HG03558 (cell line): ENCODE data around the gene SERPINB11.
"Not testable (repeated sequence)": the region's sequence is repeated elsewhere in the genome, so short reads cannot be mapped to it uniquely, and the experiment has no call there.

Experiments
- ATAC-seq: cut with Tn5 transposase; IDR thresholded peaks from one replicate; pipeline ENCODE4 v1.9.1; 2021; ENCODE audit warnings: moderate number of reproducible peaks; ENCODE audit not compliant: unreplicated experiment; ENCODE audit errors: extremely low read depth

The SERPINB11 gene, protein sequence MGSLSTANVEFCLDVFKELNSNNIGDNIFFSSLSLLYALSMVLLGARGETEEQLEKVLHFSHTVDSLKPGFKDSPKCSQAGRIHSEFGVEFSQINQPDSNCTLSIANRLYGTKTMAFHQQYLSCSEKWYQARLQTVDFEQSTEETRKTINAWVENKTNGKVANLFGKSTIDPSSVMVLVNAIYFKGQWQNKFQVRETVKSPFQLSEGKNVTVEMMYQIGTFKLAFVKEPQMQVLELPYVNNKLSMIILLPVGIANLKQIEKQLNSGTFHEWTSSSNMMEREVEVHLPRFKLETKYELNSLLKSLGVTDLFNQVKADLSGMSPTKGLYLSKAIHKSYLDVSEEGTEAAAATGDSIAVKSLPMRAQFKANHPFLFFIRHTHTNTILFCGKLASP

DNA sequence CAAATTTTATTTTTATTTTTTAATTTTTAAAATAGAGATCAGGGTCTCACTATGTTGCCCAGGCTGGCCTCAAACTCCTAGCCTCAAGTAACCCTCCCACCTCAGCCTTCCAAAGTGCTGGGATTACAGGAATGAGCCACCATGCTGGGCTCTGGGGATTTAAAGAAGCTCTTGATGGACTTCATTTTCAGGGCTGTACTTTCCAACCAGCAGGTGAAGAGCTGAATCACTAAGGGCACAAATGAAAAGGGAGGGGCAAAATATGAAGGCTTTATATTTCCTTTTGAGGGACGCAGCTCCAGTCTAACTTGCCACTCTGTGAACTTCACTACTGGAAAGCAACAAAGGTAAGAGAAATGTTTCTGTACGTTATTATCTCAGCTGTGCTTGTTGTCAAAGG, at the start of gene SERPINB11:
TSS of gene SERPINB11 (plus strand) at position 301 of the 400 bp plus-strand sequence. CDS start 7,234 bp downstream, outside the sequence.
- ATAC-seq: no peak

DNA sequence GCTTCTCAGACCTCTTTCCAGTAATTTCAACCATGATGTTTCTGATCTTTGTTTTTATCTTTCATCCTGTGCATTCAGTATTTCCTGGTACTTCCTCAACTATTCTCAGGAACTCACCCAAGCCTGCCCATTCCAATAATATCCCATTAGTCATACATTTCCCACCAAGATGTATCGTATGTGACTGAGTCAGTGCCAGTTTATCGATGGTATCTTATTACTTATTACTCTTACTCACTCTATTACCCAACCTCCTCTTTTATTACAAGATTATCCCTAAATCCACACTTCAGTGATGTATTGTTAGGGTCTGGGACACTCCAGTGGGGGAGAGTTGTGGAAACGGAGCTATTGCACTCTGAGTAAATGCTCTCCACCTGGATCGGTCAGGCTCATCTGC, 43.8 kb upstream of the SERPINB11 start:
- ATAC-seq: not testable (repeated sequence)

DNA sequence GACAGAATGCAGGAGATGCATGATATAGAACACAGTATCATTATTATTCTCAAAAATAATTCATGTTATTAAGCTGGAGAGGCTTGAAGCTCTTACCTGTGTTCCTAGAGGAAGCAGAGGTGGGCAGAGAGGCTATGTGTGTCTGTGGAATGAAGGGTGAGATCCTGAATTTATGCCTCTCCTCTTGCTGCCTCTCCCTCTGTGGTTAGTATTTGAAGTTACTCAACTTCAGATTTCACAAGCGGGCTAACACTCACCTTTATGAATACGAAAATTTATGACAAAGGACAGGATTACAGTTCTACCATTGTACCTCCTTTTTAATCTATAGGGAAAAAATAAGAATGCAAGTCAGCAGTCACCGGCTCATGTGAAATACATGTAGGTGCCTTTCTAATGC, 41.0 kb upstream of the SERPINB11 start, which contains the start of gene SERPINB3:
TSS of gene SERPINB3 (minus strand) at position 144 of the 400 bp plus-strand sequence. CDS start 677 bp downstream, outside the sequence.
- ATAC-seq: not testable (repeated sequence)

DNA sequence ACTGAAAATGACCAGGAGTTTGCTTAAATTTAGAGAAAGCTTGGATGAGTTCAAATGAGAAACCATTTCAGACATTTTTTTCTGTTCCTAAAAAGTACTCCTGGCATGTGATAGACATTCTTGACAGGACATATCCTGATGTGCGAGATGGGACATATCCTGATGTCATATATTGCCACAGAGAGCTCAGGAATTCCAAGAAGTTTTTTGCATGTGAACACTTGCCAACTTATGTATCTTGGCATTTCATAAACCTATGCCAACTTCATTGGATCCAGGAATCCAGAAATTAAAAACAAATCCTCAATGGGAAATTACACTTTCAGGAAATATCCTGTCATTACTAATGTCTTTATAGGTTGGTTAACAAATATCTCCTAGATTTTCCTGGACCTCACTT, 38.2 kb upstream of the SERPINB11 start:
- no peak for ATAC-seq

DNA sequence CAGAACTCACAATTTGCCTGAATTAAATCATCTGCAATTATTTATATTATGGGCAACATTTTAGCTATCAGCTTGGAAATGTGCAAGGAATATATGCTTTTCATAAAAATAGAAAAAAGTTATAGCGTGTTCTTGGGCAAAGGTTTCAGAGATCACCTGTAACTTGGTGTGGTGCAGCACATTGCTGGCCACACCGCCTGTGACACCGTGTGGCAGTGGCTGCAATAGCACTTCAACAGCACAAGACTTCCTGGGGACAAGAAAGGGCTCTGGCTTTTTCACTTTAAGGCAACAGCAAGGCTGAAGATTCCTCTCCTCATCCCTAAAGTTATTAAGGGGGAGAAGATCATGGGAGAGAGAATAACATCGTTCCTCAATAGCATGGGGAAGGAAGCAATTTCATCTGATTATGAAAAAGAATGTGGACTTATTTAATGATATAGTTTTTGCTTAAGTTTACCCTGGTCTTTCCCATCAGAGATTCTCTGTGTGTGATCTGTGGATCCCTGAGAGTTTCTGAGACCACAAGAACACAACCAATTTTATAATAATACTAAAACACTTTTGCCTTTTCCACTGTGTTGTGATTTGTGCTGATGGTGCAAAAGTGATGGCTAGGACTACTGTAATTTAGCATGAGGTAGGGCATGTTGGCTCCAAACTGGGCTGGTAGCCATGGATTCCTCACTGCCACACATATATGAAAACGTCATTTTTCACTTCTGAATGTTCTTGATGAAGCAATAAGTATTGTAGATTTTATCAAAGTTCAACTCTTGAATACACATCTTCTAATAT, 26.0 kb upstream of the SERPINB11 start:
- no peak for ATAC-seq

DNA sequence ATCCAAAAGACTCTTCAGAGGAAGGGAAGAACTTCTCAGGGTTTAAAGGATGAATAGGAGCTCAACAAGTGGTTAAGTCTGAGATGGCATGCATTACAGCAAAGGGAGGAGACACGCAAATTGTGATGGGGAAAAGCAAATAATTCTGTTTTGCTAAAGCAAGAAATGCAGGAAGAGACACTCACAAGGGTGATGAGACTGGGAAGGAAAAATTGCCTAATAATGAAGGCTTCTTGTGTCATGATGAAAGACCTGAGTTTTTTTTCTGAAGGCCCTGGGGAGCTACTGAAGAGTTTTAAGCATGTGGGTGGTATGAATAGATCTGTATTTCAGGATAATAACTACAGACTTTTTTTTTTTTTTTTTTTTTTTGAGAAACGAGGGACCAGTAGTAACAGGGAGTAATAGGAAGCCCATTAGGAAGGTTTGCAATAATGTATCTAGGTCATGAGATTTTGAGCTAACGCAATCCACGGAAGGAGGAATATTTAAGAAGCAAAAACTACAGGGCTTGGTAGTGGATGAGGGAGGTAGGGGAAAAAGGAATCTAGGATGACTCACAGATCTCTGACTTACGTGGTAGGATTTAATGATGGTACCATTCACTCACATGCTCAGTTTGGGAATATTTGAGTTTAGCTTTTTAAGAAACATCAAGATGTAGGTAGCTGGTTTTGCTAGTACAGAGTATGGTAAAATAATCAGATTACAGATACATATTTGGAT, 25.1 kb upstream of the SERPINB11 start:
- no peak for ATAC-seq

DNA sequence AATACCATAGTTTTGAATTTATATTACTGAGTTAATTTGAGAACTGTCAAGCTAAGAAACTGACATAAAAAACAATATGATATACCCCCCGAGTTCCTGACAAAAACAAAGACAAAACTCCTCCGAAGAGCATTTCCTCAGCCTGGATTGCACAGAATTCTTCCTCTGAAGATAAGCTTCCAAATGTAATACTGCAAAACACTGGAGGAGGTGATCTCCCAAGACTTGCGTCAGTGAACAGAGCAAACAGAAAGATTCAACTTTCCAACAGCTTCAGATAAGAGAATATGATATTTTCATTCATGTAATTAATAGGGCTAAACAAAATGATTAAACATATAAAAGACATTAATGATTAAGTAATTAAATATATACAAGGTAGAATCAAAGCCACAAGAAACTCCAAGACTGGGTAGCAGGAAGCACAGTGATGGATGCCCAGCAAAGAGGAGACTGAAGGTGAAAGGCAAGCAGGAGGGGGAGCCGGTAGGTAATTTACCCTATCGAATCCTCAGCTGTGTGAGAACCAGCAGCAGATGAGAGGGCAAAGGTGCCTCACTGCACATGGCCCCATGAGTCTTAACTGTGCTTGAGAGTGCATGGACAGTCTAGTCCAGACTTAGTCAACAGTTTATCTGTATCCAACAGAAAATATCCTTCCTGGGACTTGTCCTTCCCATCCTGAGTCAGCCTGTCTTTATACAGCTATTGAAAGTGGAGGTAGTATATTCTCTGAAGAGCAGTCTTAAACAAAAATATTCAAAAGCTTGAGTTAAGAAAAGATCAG, 22.7 kb upstream of the SERPINB11 start:
- no peak for ATAC-seq

DNA sequence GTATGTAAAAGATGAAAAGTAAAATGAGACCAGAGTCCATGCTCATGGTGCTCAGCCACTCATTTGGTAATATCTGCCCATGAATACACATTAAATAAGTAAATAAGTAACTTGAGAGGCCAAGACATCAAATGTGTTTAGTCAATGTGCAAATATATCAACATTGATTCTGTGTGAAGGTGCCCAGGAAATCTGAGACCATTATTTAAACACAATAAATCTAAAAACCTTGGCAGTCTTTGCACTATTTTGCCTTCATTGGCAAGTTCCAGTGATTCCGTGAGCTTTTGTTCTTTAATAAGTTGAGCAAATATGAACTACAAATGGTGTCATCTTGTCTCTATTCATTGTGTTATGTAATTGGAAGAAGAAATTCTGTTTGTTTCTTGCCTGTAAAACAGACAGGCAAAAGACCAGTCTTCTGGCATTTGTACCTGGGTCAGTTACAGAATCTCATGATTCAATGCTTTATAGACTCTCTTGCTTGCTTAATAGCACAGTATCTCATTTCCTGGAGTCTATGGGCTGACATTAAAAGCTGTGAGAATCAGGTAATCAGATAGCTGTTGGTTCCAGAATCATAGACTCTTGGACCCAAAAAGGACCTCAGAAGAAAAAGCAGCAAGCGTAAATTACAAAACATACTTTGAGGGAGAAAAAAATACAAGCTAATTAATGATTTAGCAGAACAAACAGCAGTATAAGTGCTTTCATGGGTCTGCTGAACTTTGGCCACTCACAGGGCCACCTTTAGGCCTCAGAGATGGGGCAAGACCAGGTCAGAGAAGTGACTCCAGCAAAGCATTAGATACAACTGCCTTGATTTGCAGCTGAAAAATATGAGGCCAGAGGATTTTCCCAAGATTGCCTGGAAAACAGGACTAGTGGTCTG, 21.1 kb upstream of the SERPINB11 start:
- ATAC-seq: no peak

DNA sequence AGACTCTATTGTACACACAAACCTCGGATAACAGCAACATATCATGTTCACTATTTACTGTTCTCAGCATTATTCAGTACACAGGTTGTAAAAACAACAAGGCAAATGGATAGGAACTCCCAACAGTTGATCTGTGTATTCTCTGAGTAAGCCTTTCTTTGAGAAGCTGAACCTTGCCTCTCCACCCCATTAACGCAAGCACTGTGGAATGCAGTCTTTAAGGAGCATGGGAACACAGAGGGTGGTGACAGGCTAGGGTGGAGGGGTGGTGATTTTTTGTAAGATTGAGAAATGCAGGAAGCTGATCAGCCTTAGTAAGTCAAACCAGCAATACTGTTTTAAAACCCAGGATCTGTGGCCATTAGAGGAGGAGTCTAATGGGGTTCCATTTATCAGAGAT, 19.6 kb upstream of the SERPINB11 start:
- ATAC-seq: no peak

DNA sequence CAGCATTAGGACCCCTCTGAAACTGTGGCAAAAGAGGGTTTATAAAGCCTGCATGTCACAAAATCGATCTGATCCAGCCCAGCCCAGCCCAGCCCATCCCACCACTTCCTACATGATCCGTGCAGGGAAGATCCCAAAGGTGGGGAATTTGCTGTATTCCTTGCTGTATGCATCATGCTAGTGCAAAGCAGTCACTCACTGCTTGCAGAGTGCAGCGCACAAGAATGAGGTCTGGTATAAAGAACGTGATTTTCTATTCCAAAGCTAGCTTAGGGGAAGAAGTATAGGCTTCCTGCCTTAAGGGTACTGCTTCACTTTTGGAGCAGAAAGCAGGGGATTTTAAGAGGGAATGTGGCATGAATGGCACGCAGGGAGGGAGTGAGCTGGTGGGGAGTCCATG, 18.9 kb upstream of the SERPINB11 start:
- ATAC-seq: no peak

DNA sequence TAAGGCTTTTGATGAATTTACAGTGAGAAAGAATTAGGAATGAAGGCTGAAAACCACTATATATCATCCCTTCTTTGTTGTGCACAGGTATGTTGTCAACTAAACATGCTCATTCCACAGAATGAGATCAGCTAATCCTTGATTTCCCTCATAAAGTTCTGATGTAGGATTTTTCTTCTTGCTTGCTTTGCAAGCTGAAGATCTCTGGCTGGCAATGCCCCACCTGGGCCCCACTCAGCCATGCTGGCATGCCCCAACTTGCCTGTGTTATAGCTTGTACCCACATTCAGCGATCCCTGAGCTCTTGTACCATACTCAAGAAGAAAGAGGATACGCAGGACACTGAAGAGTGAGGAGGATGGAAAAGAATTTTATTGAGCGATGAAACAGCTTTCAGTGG, 18.0 kb upstream of the SERPINB11 start:
- no peak for ATAC-seq

DNA sequence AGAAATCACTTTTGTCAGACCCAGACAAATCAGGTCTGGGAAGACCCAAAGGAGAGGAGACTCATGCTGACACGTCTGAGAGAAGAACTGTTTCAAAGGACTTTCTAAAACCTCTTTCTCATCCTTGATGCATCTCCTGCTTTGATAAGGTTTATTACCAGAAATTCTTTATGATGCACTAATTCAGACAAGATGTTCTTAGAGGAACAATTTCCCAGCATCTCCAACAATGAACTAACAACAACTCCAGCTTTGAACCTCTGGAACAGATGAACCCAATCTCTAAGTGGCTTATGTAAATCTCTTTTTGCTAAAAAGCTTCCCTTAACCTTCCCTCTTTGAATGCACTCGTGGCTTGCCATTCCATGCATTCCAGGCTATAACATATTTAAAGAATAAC, 15.9 kb upstream of the SERPINB11 start:
- no peak for ATAC-seq

DNA sequence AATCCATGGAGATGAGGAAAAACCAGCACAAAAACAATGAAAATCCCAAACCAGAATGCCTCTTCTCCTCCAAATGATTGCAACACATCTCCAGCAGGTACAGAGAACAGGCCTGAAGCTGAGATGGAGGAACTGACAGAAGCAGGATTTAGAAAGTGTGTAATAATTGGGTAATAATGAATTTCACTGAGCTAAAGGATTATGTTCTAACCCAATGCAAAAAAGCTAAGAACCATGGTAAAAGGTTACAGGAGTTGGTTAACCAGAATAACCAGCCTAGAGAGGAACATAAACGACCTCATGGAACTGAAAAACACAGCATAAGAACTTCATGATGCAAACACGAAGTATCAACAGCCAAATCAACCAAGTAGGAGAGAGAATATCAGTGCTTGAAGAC, 13.7 kb upstream of the SERPINB11 start:
- ATAC-seq: no peak

DNA sequence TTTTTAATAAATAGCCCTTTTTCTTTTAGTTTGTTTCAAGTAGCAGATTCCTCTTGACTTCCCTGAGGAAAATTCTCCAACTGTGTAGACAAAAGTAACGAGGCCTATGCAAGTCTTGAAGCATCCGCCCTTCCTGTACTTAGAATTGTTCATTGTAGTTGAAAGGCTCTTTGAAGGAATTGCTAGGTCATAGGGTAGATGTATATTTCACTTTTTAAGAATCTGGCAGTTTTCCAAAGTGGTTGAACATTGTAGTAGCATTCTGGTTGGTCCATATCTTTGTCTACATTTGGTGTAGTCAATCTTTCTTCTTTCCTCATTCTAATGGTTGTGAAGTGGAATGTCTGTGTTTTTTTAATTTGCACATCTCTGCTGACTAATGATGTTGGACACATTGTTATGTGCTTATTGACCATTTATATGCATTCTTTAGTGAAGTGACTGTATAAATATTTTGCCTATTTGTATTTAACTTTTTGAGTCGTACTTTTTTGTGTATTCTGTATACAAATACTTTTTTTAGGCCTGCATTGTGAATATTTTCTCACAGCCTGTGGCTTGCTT, 5.6 kb upstream of the SERPINB11 start:
- no peak for ATAC-seq

DNA sequence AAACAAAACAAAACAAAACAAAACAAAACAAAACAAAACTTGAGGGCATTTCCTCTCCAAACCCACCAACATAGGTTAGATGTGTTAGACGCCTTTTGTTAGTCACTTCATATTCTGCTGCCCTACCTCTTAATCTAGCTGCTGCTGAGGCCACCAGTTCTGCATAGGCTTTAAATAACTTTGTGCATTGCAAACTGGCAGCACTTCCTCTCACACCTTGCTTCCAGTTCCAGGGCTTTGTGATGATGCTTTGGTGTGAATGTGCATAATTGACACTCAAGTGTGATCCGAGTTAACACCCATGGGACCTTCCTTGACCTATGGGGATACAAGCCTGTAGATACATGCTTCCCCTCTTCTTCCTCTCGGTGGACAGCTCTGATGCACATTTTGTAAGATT, 2.3 kb upstream of the SERPINB11 start:
- ATAC-seq: no peak

DNA sequence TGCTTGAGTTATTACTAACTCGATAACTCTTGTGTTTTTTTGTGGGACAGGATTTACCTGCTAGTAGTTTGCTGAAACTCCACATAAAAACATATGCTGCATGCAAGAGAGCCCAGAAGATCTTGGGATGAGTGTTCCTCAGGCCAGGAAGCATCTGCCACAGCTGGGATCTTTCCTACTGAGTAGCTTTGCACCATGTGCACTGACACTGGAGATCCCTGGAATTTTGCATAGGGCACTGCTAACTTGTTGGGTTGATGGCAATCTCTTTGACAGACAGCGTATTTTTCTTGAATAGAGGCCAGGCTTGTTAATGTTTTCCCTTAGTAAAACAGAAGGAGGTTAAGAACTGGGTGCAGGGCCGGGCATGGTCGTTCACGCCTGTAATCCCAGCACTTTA, 808 bp upstream of the SERPINB11 start:
- ATAC-seq: no peak

DNA sequence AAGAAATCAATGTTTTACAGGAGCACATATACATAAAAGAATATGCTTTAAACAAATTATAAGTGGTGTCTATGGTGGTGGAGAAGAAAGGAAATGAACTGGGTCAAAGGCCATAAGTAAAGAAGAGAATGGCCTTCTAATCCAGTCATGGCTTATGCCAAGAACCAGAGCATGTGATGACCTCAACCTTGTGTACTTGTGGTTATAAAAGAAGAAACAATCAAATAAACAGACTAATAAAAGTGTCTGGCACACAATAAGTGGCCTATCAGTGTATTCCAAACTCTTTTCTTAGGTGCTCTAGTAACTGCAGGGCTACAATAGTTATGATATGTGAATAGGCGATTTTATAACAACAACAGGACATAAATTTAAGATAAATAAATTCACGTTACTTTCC, 2.6 kb downstream of the SERPINB11 start:
- ATAC-seq: no peak

DNA sequence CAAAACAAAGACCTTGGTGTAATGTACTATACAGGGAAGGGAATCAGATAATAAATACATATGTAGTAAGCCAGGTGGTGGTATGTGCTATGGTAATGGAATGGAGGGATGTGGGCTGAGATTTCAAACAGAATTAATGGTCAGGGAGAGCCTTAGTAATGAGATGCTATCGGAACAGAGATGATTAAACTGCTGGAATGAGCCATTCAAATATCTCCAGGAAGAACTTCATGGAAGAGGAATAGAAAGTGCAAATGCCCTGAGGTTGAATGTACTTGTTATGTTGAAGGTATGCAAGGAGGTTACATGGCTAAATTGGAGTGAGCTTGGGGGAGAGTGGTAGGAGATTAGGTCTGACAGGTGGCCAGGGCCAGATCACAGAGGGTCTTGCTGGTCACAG, 5.1 kb downstream of the SERPINB11 start:
- ATAC-seq: no peak

DNA sequence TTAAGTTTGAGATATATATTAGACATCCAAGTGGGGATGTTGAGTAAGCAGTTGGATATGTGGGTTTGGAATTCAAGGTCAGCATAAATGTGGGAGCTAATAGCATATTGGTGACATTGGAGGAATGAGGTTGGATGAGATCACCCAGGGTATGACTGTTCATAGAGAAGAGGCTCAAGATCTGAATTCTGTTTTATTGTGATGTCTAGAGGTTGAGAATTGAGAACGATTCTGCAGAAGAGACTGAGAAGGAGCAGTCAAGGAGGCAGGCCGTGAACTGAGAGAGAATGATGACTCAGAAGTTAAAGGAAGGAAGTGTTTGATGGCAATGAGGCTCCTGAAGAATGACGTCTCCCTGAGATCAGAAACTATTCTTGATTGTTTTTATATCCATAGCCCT, 5.9 kb downstream of the SERPINB11 start:
- ATAC-seq: no peak
